ENCODE results near the gene IGHMBP2.

- TF ChIP-seq TCF12 (IDR thresholded peaks at IDR 0.05; ENCODE audit: low read depth) (no peak), RAD21 (IDR thresholded peaks at IDR 0.05; ENCODE audit: low read depth) (no peak), CEBPB (IDR thresholded peaks at IDR 0.05) (no peak), ZBTB7A (IDR thresholded peaks at IDR 0.05; ENCODE audit: low read depth) (no peak), EP300 (IDR thresholded peaks at IDR 0.05; ENCODE audit: borderline replicate concordance) (no peak), CREB1 (IDR thresholded peaks at IDR 0.05; ENCODE audit: low read depth) (no peak)
- TF ChIP-seq, protein P1, sequence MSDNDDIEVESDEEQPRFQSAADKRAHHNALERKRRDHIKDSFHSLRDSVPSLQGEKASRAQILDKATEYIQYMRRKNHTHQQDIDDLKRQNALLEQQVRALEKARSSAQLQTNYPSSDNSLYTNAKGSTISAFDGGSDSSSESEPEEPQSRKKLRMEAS (IDR thresholded peaks at IDR 0.05) = no peak
- TF ChIP-seq, protein P2, sequence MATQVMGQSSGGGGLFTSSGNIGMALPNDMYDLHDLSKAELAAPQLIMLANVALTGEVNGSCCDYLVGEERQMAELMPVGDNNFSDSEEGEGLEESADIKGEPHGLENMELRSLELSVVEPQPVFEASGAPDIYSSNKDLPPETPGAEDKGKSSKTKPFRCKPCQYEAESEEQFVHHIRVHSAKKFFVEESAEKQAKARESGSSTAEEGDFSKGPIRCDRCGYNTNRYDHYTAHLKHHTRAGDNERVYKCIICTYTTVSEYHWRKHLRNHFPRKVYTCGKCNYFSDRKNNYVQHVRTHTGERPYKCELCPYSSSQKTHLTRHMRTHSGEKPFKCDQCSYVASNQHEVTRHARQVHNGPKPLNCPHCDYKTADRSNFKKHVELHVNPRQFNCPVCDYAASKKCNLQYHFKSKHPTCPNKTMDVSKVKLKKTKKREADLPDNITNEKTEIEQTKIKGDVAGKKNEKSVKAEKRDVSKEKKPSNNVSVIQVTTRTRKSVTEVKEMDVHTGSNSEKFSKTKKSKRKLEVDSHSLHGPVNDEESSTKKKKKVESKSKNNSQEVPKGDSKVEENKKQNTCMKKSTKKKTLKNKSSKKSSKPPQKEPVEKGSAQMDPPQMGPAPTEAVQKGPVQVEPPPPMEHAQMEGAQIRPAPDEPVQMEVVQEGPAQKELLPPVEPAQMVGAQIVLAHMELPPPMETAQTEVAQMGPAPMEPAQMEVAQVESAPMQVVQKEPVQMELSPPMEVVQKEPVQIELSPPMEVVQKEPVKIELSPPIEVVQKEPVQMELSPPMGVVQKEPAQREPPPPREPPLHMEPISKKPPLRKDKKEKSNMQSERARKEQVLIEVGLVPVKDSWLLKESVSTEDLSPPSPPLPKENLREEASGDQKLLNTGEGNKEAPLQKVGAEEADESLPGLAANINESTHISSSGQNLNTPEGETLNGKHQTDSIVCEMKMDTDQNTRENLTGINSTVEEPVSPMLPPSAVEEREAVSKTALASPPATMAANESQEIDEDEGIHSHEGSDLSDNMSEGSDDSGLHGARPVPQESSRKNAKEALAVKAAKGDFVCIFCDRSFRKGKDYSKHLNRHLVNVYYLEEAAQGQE (IDR thresholded peaks at IDR 0.05; ENCODE audit: low read depth) = no peak
Observed at GRCh38 chr11:68938088-68938487, 34.4 kb downstream of the IGHMBP2 start.

Data from Ishikawa (cell line).